RPMI7951 (cell line): ENCODE data around the gene TPST1. TPM values are rescaled to one million over a fixed set of nuclear protein-coding genes. Genes with fewer than 3 reads are reported as not detected.
"Not testable (repeated sequence)": the region's sequence is repeated elsewhere in the genome, so short reads cannot be mapped to it uniquely, and the experiment has no call there.

Experiments
- DNase-seq: peaks from one replicate; pipeline ENCODE4 v3.0.0-alpha.2; 2012; ENCODE audit warnings: low read depth
- total RNA-seq: library from RNA; depleted of rRNA; stranded (reverse); fragments of >200 nt; shearing (Covaris generic); gene quantifications from 2 replicates; pipeline ENCODE4 v1.2.3, GENCODE V29; 2014

The TPST1 gene
- total RNA-seq, 1 experiment from 2014 or later: 35.2 TPM

GRCh38 chr7:66331883-66332282, 126.7 kb downstream of the TPST1 start:
- no peak for DNase-seq

- no peak for DNase-seq
Measured at GRCh38 chr7:66333443-66333842, 128.3 kb downstream of the TPST1 start.

- DNase-seq: no peak
Measured at GRCh38 chr7:66335318-66335717, 130.2 kb downstream of the TPST1 start.

- DNase-seq: no peak
Measured at GRCh38 chr7:66336760-66337159, 131.6 kb downstream of the TPST1 start.

GRCh38 chr7:66339141-66339540, 134.0 kb downstream of the TPST1 start:
- no peak for DNase-seq

GRCh38 chr7:66344166-66344565, 139.0 kb downstream of the TPST1 start:
- DNase-seq: peak; percentile 25

GRCh38 chr7:66348531-66348930, 143.4 kb downstream of the TPST1 start:
- DNase-seq: no peak

DNA sequence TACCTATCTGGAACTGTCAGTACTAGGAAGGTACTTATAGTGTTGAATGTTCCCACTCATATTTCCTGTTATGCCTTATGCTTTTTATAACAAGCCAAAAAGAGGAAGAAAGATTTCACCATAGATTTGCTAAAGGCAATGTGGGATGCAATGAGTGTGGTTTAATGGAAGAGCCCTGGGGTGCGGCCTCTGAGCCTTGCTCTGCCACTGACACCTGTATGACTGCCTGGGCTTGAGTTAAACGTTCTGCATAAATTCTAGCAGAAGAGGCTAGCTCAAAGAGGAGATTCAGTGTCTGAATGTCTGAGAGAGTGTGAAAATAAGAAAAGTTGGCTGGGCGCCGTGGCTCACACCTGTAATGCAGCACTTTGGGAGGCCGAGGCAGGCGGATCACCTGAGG, 143.8 kb downstream of the TPST1 start:
- DNase-seq: no peak

DNA sequence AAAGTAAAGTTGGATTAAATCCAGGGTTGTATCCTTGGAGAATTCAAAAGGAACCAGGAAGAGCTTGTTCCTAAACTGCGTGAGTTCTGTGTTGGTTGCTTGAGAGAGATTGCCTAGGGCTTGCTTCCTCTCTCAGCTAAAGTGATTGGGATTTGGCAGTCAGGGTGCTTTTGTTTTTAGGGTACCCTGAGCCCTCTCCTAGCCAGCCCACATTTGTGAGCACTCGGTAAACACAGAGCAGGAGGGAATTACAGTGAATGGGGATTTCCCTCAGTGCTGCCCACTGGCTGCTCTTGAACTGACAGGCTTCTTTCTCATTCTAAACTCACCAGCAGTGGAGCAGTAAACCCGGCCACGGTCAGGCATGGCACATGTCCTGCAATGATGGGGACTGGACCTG, 146.9 kb downstream of the TPST1 start:
- DNase-seq: peak; percentile 69

DNA sequence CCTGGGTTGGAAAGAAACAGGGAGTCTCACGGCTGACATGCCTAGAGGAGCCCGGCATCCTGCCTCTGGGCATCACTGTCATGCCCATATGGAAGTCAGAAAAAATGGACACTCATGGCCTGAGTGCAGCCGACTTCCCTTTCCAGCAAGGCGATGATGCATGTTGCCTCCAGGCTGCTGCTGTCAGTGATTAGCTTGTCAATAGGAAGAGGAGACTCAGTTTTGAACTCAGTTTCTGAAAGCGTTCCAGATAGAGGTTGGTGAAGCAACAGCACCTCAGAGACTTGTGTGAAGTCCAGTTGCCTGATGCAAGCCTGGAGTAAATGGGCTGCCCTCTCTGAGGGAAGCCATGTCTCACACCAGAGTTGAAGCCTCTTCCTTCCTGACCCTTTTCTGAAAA, 148.4 kb downstream of the TPST1 start:
- DNase-seq: peak; percentile 98

- no peak for DNase-seq
Measured at GRCh38 chr7:66355756-66356155, 150.6 kb downstream of the TPST1 start.

- peak; percentile 92 for DNase-seq
Measured at GRCh38 chr7:66356277-66356721, 151.2 kb downstream of the TPST1 start.

DNA sequence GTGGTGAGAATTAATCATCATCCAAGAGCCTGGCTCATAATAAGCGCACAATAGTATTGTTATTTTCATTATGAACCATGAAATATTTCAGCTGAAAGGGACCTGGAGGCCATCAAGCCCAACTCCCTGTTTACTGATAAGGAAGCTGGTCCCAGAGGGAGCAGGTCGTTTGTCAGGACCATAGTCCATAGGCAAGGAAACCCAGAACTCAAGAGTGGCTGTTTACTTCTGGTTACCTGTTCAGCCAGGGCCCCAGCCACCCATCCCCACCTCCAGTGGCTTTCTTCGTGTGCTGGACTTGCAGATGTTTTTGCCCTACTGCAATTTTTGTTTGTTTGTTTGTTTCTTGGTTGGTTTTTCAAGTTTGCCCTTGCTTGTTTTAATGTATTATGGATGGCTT, 152.0 kb downstream of the TPST1 start:
- no peak for DNase-seq

- no peak for DNase-seq
Measured at GRCh38 chr7:66359656-66360211, 154.6 kb downstream of the TPST1 start.

DNA sequence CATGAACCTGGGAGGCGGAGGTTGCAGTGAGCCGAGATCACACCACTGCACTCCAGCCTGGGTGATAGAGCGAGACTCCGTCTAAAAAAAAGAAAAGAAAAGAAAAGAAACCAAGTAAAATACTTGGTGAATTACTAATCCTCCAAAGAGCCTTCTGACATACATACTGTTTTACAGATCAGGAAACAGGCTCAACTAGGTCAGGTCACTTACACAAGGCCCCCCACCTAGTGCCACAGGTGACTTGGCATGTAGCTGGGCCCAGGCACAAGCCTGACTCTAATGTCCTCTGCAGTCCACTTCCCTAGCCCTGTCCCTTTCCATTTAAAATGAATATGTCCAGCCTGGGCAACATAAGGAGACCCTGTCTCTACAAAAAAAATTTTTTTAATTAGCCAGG, 157.0 kb downstream of the TPST1 start:
- DNase-seq: no peak

- DNase-seq: no peak
Measured at GRCh38 chr7:66363635-66364034, 158.5 kb downstream of the TPST1 start.

- not testable (repeated sequence) for DNase-seq
Measured at GRCh38 chr7:66365031-66365430, 159.9 kb downstream of the TPST1 start.

DNA sequence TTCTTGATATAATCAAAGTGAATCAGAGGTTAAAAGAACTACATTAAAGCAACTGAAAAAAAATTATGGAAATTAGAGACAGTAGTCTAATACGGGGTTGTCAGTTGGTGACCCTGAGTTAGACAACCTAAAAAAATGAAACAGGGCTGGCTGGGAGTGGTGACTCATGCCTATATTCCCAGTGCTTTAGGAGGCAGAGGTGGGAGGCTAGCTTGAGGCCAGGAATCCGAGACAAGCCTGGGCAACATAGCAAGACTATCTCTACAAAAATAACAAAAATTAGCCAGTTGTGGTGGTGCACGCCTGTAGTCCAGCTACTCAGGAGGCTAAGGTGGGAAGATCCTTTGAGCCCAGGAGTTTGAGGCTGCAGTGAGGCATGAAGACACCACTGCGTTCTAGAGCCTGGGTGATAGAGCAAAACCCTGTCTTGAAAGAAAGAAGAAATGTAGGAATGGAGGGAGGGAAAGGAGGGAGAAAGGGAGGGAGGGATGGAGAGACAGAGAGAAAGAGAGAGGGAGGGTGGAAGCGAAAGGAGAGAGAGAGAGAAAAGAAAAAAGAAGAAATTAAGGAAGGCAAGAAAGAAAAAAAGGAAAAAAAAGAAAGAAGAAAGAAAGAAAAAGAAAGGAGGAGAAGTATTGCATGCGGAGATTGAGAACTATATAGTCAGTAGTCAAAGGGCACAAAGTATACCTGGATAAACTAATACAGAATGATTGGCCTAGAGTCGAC, 166.1 kb downstream of the TPST1 start:
- no peak for DNase-seq

GRCh38 chr7:66374141-66374840, 169.2 kb downstream of the TPST1 start:
- DNase-seq: not testable (repeated sequence)

DNA sequence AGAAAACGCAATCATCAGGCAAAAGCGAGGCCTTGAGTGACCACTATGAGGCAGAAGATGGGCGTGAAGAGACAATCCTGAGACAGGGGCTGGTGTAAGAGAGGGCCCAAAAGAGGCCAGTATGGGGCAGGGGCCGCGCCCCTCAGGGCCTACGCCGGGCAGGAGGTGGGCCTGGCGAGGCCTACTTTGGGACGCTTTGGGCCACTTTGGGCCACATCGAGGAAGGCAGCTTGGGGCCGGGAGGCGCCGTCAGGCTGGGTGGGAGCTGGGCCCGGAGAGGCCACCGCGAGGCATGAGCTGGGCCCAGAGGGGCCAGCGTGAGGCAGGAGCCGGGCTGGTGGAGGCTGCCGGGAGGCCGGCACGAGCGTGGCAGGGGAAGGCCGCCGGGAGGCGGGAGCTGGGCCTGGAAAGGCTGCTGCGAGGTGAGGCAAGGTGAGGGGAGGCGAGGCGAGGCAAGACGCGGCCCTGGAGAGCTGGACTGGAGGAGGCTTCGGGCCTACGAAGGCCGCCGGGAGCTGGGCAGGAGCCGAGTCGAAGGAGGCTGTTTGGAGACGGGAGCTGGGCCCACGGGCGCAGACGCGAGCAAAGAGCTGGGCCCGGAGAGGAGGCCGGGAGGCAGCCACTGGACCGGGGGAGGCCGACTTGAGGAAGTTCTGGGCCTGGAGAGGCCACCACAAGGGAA, 171.3 kb downstream of the TPST1 start:
- no peak for DNase-seq

- DNase-seq: no peak
Measured at GRCh38 chr7:66377045-66377444, 171.9 kb downstream of the TPST1 start.

GRCh38 chr7:66377714-66378113, 172.6 kb downstream of the TPST1 start:
- DNase-seq: no peak
